ENCODE results near the gene CDX1.

GRCh38 chr5:150118561-150119229 lies 47.9 kb upstream of the CDX1 start:
- TF ChIP-seq EZH2 (IDR thresholded peaks at IDR 0.05) (no peak), POLR2AphosphoS5 (IDR thresholded peaks at IDR 0.05; ENCODE audit: borderline replicate concordance, low read depth, low read length) (no peak)

Data from SK-N-MC (cell line).